ENCODE data around the gene ILK. TPM values are rescaled to one million over a fixed set of nuclear protein-coding genes. Genes with fewer than 3 reads are reported as not detected.

Gene ILK
- polyA plus RNA-seq, 1 experiment, result 654 TPM

DNA sequence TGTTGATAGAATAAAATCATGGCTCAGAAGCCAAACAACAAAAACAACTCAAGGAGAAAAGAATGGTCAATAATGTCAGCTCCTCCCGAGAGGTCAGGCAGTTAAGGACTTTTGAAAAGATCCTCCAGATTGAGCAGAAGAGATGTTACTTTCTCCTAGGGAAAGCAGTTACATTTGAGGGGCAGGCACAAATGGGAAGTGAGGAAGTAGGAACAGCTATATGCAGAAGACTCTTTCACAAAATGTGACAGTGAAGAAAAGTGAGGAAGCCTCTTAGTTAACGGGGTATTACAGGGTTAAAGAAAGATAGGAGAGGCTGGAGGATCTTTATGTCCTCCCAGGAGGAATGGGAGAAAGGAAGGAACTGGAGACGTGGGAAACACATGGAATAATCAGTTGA, 48.6 kb downstream of the ILK start:
- Histone ChIP-seq H3K27me3 (ENCODE audit: control insufficient read depth, insufficient read depth, low read length) (peaks cover 2% of the 10 kb centered on the region), H3K4me3 (ENCODE audit: low read depth, low read length) (no peak overlapping the region), H3K36me3 (ENCODE audit: control insufficient read depth, insufficient read depth, low read length) (no peaks in the 10 kb centered on the region)
- no peak for DNase-seq (ENCODE audit: low read depth)
- ChIA-PET POLR2A (no interaction called here), CTCF (interaction anchor here (1.2 to 1.7 kb wide), 2 partner anchors 30 to 33 kb away, joined by 3 to 7 read pairs; partner anchors contain the start of genes MRPL17 and TPP1)
- TF ChIP-seq CTCF (IDR thresholded peaks at IDR 0.05; ENCODE audit: insufficient read depth, low read depth, low read length), result no peak

- no peak for DNase-seq (ENCODE audit: low read depth)
- H3K27me3 ChIP-seq (ENCODE audit: control insufficient read depth, insufficient read depth, low read length), result peaks cover 2% of the 10 kb centered on the region
- no peaks in the 10 kb centered on the region for H3K36me3 ChIP-seq (ENCODE audit: control insufficient read depth, insufficient read depth, low read length)
- no peak for TF ChIP-seq CTCF (IDR thresholded peaks at IDR 0.05; ENCODE audit: insufficient read depth, low read depth, low read length)
- no peak overlapping the region for H3K4me3 ChIP-seq (ENCODE audit: low read depth, low read length)
- ChIA-PET POLR2A (no interaction called here), CTCF (interaction anchor here (0.6 to 1.7 kb wide), 3 partner anchors 18 to 34 kb away, joined by 3 to 7 read pairs (median 3); partner anchors contain the start of genes MRPL17 and TPP1)
Observed at GRCh38 chr11:6653097-6653496, 49.5 kb downstream of the ILK start.

- no peak for TF ChIP-seq CTCF (IDR thresholded peaks at IDR 0.05; ENCODE audit: insufficient read depth, low read depth, low read length)
- Histone ChIP-seq H3K36me3 (ENCODE audit: control insufficient read depth, insufficient read depth, low read length) (no peaks in the 10 kb centered on the region), H3K27me3 (ENCODE audit: control insufficient read depth, insufficient read depth, low read length) (peaks cover 2% of the 10 kb centered on the region), H3K4me3 (ENCODE audit: low read depth, low read length) (no peak overlapping the region)
- CTCF ChIA-PET, result no interaction called here
- POLR2A ChIA-PET, result no interaction called here
- DNase-seq (ENCODE audit: low read depth), result no peak
Observed at GRCh38 chr11:6653656-6654055, 50.1 kb downstream of the ILK start.

GRCh38 chr11:6654281-6655019, 50.9 kb downstream of the ILK start:
- CTCF ChIA-PET, result interaction anchor here (0.6 kb wide), 1 partner anchor 21 kb away, joined by 4 read pairs; no protein-coding TSS in a partner anchor

More at GRCh38 chr11:6654281-6655019, 50.9 kb downstream of the ILK start:
- H3K4me3 ChIP-seq (ENCODE audit: low read depth, low read length), result peak overlapping the region; percentile 44
- no peaks in the 10 kb centered on the region for H3K36me3 ChIP-seq (ENCODE audit: control insufficient read depth, insufficient read depth, low read length)
- peaks cover 2% of the 10 kb centered on the region for H3K27me3 ChIP-seq (ENCODE audit: control insufficient read depth, insufficient read depth, low read length)
- POLR2A ChIA-PET, result no interaction called here
- no peak for DNase-seq (ENCODE audit: low read depth)
- no peak for TF ChIP-seq CTCF (IDR thresholded peaks at IDR 0.05; ENCODE audit: insufficient read depth, low read depth, low read length)
